SK-N-SH treated with all-trans-retinoic acid at 6 μM for 48 hours (cell line): ENCODE data around the gene CSF1.
"Not testable (repeated sequence)": the region's sequence is repeated elsewhere in the genome, so short reads cannot be mapped to it uniquely, and the experiment has no call there.

Experiments
- ATAC-seq: fragments of 200-7000 bp; cut with Tn5 transposase; 3 replicates; pipeline ENCODE4 v1.9.1; 2020; ENCODE audit warnings: mild to moderate bottlenecking, moderate library complexity
- ARNTL ChIP-seq: fragments of 450-650 bp; formaldehyde crosslinking; IDR thresholded peaks from 2 replicates; pipeline ENCODE4 v1.5.0; 2020; ENCODE audit warnings: low read depth, mild to moderate bottlenecking, moderate library complexity, borderline replicate concordance
- BACH2 ChIP-seq: fragments of 250-450 bp; sonication (Bioruptor Pico); IDR thresholded peaks from 2 replicates; pipeline ENCODE4 v1.9.0; 2021; ENCODE audit warnings: mild to moderate bottlenecking, borderline replicate concordance
- CREB5 ChIP-seq: fragments of 250-450 bp; sonication (Bioruptor Pico); IDR thresholded peaks from 2 replicates; pipeline ENCODE4 v1.5.1; 2020; ENCODE audit warnings: low read depth, mild to moderate bottlenecking, moderate library complexity
- CSDC2 ChIP-seq: fragments of 250-450 bp; sonication (Bioruptor Pico); IDR thresholded peaks from 2 replicates; pipeline ENCODE4 v1.5.0; 2020; ENCODE audit warnings: mild to moderate bottlenecking, moderate library complexity
- ESRRG ChIP-seq: fragments of 250-450 bp; sonication (Bioruptor Pico); IDR thresholded peaks from 2 replicates; pipeline ENCODE4 v1.6.1; 2021; ENCODE audit warnings: mild to moderate bottlenecking
- GLIS3 ChIP-seq: fragments of 250-450 bp; sonication (Bioruptor Pico); IDR thresholded peaks from 2 replicates; pipeline ENCODE4 v1.5.0; 2020; ENCODE audit warnings: mild to moderate bottlenecking, moderate library complexity
- ISL1 ChIP-seq: fragments of 250-450 bp; sonication (Bioruptor Pico); IDR thresholded peaks from 2 replicates; pipeline ENCODE4 v2.1.2; 2022; ENCODE audit warnings: mild to moderate bottlenecking, moderate library complexity
- OSR1 ChIP-seq: fragments of 250-450 bp; sonication (Bioruptor Pico); IDR thresholded peaks from 2 replicates; pipeline ENCODE4 v1.8.0; 2022; ENCODE audit warnings: moderate library complexity, mild to moderate bottlenecking, inconsistent platforms
- POU6F1 ChIP-seq: fragments of 250-450 bp; sonication (Bioruptor Pico); IDR thresholded peaks from 2 replicates; pipeline ENCODE4 v1.8.0; 2021; ENCODE audit warnings: low read depth, mild to moderate bottlenecking, moderate library complexity, borderline replicate concordance
- PPARA ChIP-seq: fragments of 250-450 bp; sonication (Bioruptor Pico); IDR thresholded peaks from 2 replicates; pipeline ENCODE4 v1.5.0; 2020; ENCODE audit warnings: mild to moderate bottlenecking, borderline replicate concordance
- RARB ChIP-seq: fragments of 250-450 bp; sonication (Bioruptor Pico); IDR thresholded peaks from 2 replicates; pipeline ENCODE4 v1.8.0; 2021; ENCODE audit warnings: mild to moderate bottlenecking, moderate library complexity
- SNAI2 ChIP-seq: fragments of 250-450 bp; sonication (Bioruptor Pico); IDR thresholded peaks from 2 replicates; pipeline ENCODE4 v1.5.0; 2020; ENCODE audit warnings: mild to moderate bottlenecking, moderate library complexity
- TCF4 ChIP-seq: fragments of 250-450 bp; sonication (Bioruptor Pico); IDR thresholded peaks from 2 replicates; pipeline ENCODE4 v1.8.0; 2021; ENCODE audit warnings: mild to moderate bottlenecking, moderate library complexity, borderline replicate concordance
- TOX ChIP-seq: fragments of 250-450 bp; sonication (Bioruptor Pico); IDR thresholded peaks from 2 replicates; pipeline ENCODE4 v1.8.0; 2021; ENCODE audit warnings: mild to moderate bottlenecking, moderate library complexity, borderline replicate concordance
- TSHZ2 ChIP-seq: fragments of 250-450 bp; sonication (Bioruptor Pico); IDR thresholded peaks from 2 replicates; pipeline ENCODE4 v1.5.0; 2020; ENCODE audit warnings: mild to moderate bottlenecking, moderate library complexity
- ZC3H10 ChIP-seq: fragments of 250-450 bp; sonication (Bioruptor Pico); IDR thresholded peaks from 2 replicates; pipeline ENCODE4 v1.5.1; 2021; ENCODE audit warnings: mild to moderate bottlenecking, moderate library complexity
- ZFP3 ChIP-seq: fragments of 250-450 bp; sonication (Bioruptor Pico); IDR thresholded peaks from 2 replicates; pipeline ENCODE4 v1.5.0; 2020; ENCODE audit warnings: mild to moderate bottlenecking, moderate library complexity
- ZFP30 ChIP-seq: fragments of 450-650 bp; formaldehyde crosslinking; IDR thresholded peaks from 2 replicates; pipeline ENCODE4 v1.5.0; 2022; ENCODE audit warnings: mild to moderate bottlenecking, moderate library complexity
- ZNF565 ChIP-seq: fragments of 450-650 bp; formaldehyde crosslinking; conservative IDR thresholded peaks from 2 replicates; pipeline ENCODE4 v1.5.0; 2020; ENCODE audit warnings: low read depth, mild to moderate bottlenecking, moderate library complexity
- ZNF70 ChIP-seq: fragments of 450-650 bp; formaldehyde crosslinking; IDR thresholded peaks from 2 replicates; pipeline ENCODE4 v1.5.0; 2020; ENCODE audit warnings: mild to moderate bottlenecking, moderate library complexity
- ZNF8 ChIP-seq: fragments of 450-650 bp; formaldehyde crosslinking; IDR thresholded peaks from 2 replicates; pipeline ENCODE4 v1.5.0; 2020; ENCODE audit warnings: mild to moderate bottlenecking, moderate library complexity

CSF1 gene, protein sequence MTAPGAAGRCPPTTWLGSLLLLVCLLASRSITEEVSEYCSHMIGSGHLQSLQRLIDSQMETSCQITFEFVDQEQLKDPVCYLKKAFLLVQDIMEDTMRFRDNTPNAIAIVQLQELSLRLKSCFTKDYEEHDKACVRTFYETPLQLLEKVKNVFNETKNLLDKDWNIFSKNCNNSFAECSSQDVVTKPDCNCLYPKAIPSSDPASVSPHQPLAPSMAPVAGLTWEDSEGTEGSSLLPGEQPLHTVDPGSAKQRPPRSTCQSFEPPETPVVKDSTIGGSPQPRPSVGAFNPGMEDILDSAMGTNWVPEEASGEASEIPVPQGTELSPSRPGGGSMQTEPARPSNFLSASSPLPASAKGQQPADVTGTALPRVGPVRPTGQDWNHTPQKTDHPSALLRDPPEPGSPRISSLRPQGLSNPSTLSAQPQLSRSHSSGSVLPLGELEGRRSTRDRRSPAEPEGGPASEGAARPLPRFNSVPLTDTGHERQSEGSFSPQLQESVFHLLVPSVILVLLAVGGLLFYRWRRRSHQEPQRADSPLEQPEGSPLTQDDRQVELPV

GRCh38 chr1:109910123-109910962 lies at the start of gene CSF1:
TSS of gene CSF1 (plus strand) at chr1:109910849. CDS start at chr1:109911024, 175 bp downstream.
- TF ChIP-seq ISL1 (no peak), TOX (CRISPR knock-in tag) (no peak), ZFP30 (CRISPR knock-in tag) (no peak), CSDC2 (no peak), ZC3H10 (CRISPR knock-in tag) (no peak), SNAI2 (CRISPR knock-in tag) (no peak), OSR1 (CRISPR knock-in tag) (no peak), ARNTL (CRISPR knock-in tag) (no peak), ZNF70 (CRISPR knock-in tag) (no peak), CREB5 (no peak), PPARA (CRISPR knock-in tag) (no peak), ESRRG (CRISPR knock-in tag) (no peak), ZNF8 (CRISPR knock-in tag) (no peak), TCF4 (CRISPR knock-in tag) (no peak)
- ATAC-seq, result peak; percentile 80

- ATAC-seq, result not testable (repeated sequence)
These were observed 49.0 kb upstream of the CSF1 start for GRCh38 chr1:109861616-109862015.

- no peak for TF ChIP-seq CSDC2
- TF ChIP-seq CREB5, result no peak
- no peak for TF ChIP-seq POU6F1
- TF ChIP-seq RARB, result no peak
- TF ChIP-seq ISL1, result no peak
- TF ChIP-seq OSR1 (CRISPR knock-in tag), result no peak
- no peak for TF ChIP-seq BACH2 (CRISPR knock-in tag)
- no peak for TF ChIP-seq SNAI2 (CRISPR knock-in tag)
- TF ChIP-seq ZFP30 (CRISPR knock-in tag), result no peak
- peak; percentile 30 for ATAC-seq
These were observed 47.0 kb upstream of the CSF1 start for GRCh38 chr1:109863667-109864046.

DNA sequence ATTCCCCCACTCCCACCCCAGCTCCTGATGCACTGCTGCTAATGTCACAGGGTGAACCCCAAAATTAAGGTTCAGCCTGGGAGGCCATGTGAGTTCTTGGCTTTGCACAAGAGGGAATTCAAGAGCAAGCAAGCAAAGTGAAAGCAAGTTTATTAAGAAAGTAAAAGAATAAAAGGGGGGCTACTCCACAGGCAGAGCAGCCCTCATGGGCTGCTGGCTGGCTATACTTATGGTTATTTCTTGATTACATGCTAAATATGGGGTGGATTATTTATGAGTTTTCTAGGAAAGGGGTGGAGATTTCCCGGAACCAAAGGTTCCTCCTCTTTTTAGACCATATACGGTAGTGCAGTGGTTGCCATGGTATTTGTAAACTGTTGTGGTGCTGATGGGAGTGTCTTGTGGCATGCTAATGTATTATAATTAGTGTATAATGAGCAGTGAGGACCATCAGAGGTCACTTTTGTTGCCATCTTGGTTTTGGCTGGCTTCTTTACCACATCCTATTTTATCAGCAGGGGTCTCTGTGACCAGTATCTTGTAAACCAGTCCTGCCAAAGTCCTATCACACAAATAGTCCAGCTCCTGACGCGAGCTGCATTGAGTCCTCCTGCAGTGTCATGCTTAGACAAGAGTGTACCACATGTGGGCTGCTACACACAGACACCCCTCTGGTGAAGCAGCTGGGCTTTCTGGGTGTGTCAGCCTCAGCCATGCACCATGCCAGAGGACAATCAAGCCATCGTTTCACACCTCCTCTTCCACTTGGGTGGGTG lies 46.4 kb upstream of the CSF1 start:
- peak; percentile 74 for ATAC-seq
- TF ChIP-seq CREB5 (no peak), TSHZ2 (no peak), GLIS3 (CRISPR knock-in tag) (no peak), ZNF70 (CRISPR knock-in tag) (no peak), ZNF565 (CRISPR knock-in tag) (no peak), ZFP3 (no peak)
